ENCODE measurements around the gene CRYGN. TPM values are rescaled to one million over a fixed set of nuclear protein-coding genes. Genes with fewer than 3 reads are reported as not detected.

The CRYGN gene
- total and polyA plus RNA-seq, 2 experiments from 2014 or later = 0.24 TPM; not detected in 1

DNA sequence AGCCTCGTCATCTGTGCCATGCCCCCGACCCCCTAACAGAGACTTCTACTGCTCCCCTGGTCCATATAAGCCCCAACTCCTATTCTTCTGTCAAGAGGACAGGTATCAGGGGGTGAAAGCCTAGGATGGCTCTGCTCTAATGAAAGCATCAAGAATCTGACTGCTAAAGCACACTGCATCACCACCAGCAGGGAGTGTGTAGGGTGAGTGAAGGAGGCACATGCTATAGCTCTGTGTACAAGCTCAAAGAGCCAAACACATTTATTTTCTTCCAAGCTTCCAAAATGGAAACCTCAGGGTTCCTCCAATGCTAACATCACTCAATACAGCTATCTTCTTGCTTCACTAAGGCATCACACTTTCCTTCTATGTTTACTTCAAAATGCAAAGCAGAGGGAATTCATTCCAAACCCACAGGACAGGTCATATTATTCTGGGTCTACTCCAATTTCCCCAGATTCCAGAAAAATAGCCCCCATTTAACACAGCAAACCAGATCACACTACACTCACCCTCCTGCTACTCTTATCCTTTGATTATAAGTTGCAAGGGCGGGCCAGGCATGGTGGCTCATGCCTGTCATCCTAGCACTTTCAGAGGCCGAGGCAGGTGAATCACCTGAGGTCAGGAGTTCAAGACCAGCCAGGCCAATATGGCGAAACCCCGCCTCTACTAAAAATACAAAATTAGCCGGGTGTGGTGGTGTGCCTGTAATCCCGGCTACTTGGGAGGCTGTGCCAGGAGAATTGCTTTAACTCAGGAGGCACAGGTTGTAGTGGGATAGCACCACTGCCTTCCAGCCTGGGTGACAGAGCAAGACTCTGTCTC lies 43.2 kb upstream of the CRYGN start:
- peaks cover 82% of the 10 kb centered on the region for H3K79me2 ChIP-seq
- no peaks in the 10 kb centered on the region for H3K9me3 ChIP-seq (ENCODE audit: low read depth)
- no peak overlapping the region for H2AFZ ChIP-seq
- TF ChIP-seq, protein P1, sequence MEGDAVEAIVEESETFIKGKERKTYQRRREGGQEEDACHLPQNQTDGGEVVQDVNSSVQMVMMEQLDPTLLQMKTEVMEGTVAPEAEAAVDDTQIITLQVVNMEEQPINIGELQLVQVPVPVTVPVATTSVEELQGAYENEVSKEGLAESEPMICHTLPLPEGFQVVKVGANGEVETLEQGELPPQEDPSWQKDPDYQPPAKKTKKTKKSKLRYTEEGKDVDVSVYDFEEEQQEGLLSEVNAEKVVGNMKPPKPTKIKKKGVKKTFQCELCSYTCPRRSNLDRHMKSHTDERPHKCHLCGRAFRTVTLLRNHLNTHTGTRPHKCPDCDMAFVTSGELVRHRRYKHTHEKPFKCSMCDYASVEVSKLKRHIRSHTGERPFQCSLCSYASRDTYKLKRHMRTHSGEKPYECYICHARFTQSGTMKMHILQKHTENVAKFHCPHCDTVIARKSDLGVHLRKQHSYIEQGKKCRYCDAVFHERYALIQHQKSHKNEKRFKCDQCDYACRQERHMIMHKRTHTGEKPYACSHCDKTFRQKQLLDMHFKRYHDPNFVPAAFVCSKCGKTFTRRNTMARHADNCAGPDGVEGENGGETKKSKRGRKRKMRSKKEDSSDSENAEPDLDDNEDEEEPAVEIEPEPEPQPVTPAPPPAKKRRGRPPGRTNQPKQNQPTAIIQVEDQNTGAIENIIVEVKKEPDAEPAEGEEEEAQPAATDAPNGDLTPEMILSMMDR (IDR thresholded peaks at IDR 0.05; ENCODE audit: poor library complexity) = no peak
- TF ChIP-seq EZH2phosphoT487 (IDR thresholded peaks at IDR 0.05; ENCODE audit: low read depth, severe bottlenecking, unreplicated experiment) = no peak
- no peak for TF ChIP-seq EZH2 (IDR thresholded peaks at IDR 0.05; ENCODE audit: borderline replicate concordance)
- peaks cover 7% of the 10 kb centered on the region for H4K20me1 ChIP-seq (ENCODE audit: insufficient read depth, poor library complexity, severe bottlenecking)
- H3K4me1 ChIP-seq (ENCODE audit: insufficient read depth) = no peaks in the 10 kb centered on the region
- no peak for DNase-seq (ENCODE audit: low spot score)
- H3K27ac ChIP-seq = no peak overlapping the region
- no peaks in the 10 kb centered on the region for H3K36me3 ChIP-seq (replicated peaks; ENCODE audit: insufficient read depth, low read depth)
- no peak overlapping the region for H3K4me3 ChIP-seq
- WGBS (ENCODE audit: low lambda C conversion rate, missing lambda C conversion rate) = 94% methylated on average over 8 of the region's 8 CpGs
- no peaks in the 10 kb centered on the region for H3K9me2 ChIP-seq (replicated peaks; ENCODE audit: insufficient read depth)
- H3K27me3 ChIP-seq = no peaks in the 10 kb centered on the region
- H3K4me2 ChIP-seq = no peak overlapping the region

DNA sequence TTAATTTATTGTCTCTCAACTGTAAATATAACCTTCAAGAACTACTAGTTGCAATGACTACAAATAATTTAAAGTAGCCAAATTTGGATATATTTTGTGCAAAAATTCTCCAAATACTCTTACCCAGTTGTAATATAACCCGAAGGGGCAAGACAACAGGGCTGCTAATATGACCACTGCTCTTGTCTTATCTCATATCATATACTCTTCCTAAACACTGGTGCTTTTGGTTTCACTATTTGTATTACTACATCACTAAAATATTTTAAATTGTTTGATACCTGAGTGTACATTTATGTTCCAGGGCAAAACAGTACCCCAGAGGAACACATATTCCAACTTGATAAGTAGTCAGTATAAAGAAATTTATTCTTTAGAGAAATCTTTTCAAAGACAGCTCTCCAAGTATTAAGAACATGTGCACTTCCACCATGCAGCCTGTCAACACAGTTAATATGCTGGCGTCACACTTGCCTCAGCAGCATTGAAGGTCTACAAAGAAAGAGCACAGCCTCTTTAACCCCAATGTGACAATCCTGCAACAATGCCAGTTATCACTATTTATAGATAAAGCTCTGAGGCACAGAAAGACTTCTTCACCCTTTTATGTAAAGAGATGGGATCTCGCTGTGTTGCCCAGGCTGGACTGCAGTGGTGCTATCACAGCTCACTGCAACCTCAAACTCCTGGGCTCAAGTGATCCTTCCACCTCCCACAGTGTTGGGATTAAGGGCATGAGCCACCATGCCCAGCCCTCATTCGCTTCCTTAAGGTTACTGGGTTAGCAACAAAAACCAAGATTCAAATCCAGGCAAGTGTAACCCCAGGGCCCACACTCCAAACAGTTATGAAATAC lies 41.9 kb upstream of the CRYGN start:
- peaks cover 85% of the 10 kb centered on the region for H3K79me2 ChIP-seq
- no peak for DNase-seq (ENCODE audit: low spot score)
- WGBS (ENCODE audit: low lambda C conversion rate, missing lambda C conversion rate) = 94% methylated on average over 4 of the region's 4 CpGs

DNA sequence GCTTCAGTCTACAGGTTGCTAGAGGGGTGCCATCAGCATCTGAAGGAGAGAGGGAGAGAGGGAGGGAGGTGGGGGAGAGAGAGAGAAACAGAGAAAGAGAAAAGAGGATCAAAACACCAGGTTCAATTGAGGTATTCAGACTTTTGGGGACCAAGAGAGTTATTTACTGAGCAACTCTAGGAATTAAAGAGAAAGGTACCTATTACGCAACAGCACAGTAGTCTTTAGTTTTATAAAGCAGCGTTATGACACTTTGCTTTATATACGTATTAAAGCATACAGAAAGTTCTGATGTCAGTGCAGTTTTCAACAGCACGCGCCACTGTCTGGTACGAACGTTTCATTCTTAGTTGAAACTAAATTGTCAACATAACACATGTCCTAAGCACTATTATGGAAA lies 37.9 kb upstream of the CRYGN start:
- TF ChIP-seq EZH2 (IDR thresholded peaks at IDR 0.05; ENCODE audit: borderline replicate concordance) (no peak), EZH2phosphoT487 (IDR thresholded peaks at IDR 0.05; ENCODE audit: low read depth, severe bottlenecking, unreplicated experiment) (no peak)
- TF ChIP-seq, protein P1 (IDR thresholded peaks at IDR 0.05; ENCODE audit: poor library complexity) = no peak
- Histone ChIP-seq H3K4me2 (no peak overlapping the region), H3K4me1 (ENCODE audit: insufficient read depth) (no peaks in the 10 kb centered on the region), H3K4me3 (no peak overlapping the region), H2AFZ (no peak overlapping the region), H3K36me3 (replicated peaks; ENCODE audit: insufficient read depth, low read depth) (no peaks in the 10 kb centered on the region), H3K27me3 (no peaks in the 10 kb centered on the region), H4K20me1 (ENCODE audit: insufficient read depth, poor library complexity, severe bottlenecking) (peaks cover 14% of the 10 kb centered on the region), H3K79me2 (peaks cover 76% of the 10 kb centered on the region), H3K9me2 (replicated peaks; ENCODE audit: insufficient read depth) (no peaks in the 10 kb centered on the region), H3K27ac (no peak overlapping the region), H3K9me3 (ENCODE audit: low read depth) (no peaks in the 10 kb centered on the region)
- DNase-seq (ENCODE audit: low spot score) = no peak
- 97% methylated on average over 7 of the region's 7 CpGs for WGBS (ENCODE audit: low lambda C conversion rate, missing lambda C conversion rate)

More for the DNA sequence above, 41.9 kb upstream of the CRYGN start:
- no peak overlapping the region for H3K4me3 ChIP-seq
- H3K27ac ChIP-seq = no peak overlapping the region
- H3K4me2 ChIP-seq = no peak overlapping the region
- H3K27me3 ChIP-seq = no peaks in the 10 kb centered on the region
- peaks cover 9% of the 10 kb centered on the region for H4K20me1 ChIP-seq (ENCODE audit: insufficient read depth, poor library complexity, severe bottlenecking)
- no peak overlapping the region for H2AFZ ChIP-seq
- TF ChIP-seq EZH2phosphoT487 (IDR thresholded peaks at IDR 0.05; ENCODE audit: low read depth, severe bottlenecking, unreplicated experiment) (no peak), EZH2 (IDR thresholded peaks at IDR 0.05; ENCODE audit: borderline replicate concordance) (no peak)
- TF ChIP-seq, protein P1 (IDR thresholded peaks at IDR 0.05; ENCODE audit: poor library complexity) = no peak
- no peaks in the 10 kb centered on the region for H3K9me2 ChIP-seq (replicated peaks; ENCODE audit: insufficient read depth)
- H3K36me3 ChIP-seq (replicated peaks; ENCODE audit: insufficient read depth, low read depth) = no peaks in the 10 kb centered on the region
- no peaks in the 10 kb centered on the region for H3K4me1 ChIP-seq (ENCODE audit: insufficient read depth)
- H3K9me3 ChIP-seq (ENCODE audit: low read depth) = no peaks in the 10 kb centered on the region

All from hepatocyte (in vitro differentiated cells).